Lung microvascular endothelial cell (primary cell): ENCODE data around the gene KIAA0513. TPM values are rescaled to one million over a fixed set of nuclear protein-coding genes. Genes with fewer than 3 reads are reported as not detected.

ENCODE experiments used
- DNase-seq, 2 donors: peaks; one replicate each; pipeline versions ENCODE4 v3.0.0 to v3.0.0-alpha.2; 2010; ENCODE audit warnings: low read depth in 2 of 2
- total RNA-seq: library from RNA; depleted of rRNA; stranded (reverse); fragments of >200 nt; gene quantifications from 2 replicates; pipeline ENCODE4 v1.2.1, GENCODE V29; 2014

Gene KIAA0513
- total RNA-seq, 1 donor from 2014 or later = 20.8 TPM

DNA sequence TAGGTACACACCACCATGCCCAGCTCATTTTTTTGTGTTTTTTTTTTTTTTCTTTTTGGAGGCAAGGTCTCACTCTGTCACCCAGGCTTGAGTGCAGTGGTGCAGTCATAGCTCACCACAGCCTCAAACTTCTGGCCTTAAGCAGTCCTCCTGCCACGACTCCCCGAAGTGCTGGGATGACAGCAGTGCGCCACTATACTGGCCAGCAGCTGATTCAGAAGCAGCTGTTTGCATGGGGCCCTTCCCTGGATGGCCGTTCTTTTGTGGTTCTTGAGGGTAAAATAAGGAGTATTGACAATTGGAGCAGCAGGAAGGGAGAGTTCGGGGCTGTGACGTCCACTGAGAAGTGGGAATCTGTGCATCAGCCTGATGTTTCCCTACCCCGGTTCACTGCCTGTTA, 41.6 kb downstream of the KIAA0513 start:
- no peak for DNase-seq

DNA sequence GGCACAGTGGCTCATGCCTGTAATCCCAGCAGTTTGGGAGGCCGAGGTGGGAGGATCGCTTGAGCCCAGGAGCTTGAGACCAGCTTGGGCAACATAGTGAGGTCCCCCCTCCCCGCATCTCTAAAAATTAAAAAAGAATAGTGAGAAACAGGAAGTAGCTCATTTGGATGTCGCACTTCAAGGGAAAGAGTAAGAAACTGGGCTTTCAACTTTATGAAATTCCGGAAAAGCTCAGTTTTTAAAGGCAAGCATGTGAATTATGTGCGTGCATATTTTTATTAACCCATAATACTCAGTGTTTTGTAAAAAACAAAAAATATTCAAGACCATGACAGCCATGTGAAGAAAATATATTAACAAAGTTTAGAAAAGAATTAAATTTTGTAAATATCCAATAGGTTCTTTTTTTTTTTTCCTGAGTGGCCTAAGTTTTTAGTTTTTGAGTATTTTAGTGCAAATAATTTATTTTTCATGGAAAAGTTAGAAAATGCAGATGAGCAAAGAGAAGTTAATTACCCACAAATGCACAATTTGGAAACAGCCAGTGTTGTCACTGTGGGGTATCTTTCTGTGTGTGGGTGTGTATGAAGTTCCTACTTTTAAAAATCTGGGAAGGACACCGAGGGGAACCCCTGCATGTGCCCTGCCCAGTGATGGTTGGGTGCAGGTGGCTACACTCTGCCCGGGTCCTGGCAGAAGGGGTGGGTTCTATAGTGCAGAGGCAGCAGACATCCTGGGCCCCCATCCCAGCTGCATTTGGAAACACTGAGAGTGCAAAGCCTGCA, 44.7 kb downstream of the KIAA0513 start:
- no peak for DNase-seq

DNA sequence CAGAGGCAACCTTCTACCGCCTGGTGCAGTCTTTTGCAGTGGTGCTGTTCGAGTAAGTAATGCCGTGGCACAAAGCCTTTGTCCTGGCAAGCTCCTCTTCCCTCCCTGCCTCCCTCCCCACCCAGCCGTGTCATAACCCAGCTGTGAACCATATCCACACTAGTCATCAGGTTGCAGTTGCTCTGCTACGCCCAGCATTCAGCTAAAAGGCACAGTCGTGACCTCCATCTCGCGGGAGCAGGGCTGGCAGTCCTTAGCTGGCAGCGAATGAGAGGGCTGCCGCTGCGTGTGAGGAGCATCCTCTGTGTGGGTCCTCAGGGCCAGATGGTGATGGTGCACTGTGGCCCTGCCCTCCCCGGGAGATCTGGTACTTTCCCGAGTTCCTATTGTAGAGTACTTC, 45.4 kb downstream of the KIAA0513 start:
- no peak for DNase-seq

DNA sequence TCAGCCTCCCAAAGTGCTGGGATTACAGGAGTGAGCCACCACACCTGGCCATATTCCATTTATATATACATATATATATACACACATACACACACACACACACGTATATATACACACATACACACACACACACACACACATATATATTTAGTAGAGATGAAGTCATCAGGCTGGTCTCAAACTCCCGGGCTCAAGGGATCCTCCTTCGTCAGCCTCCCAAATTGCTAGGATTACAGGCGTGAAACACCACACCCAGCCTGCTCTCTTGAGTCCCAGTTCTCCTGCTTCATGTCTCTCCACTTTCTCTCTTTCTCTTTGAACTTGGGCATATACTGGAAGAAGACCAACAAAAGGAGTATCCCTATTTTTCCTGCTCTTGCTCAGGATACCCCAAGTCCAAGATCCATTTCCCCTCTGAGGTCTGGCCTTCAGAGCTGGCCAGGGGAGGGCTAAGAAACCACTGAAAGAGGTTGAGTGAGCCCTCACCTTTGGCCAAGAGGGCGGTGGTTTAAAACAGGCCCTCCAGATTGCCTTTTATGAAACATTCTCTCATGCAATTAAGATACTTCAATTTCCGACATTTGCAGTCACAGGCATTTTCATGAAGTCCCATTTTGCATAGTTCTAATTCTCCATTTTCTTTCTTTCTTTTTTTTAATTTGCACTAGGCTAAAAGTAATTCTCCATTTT, 46.8 kb downstream of the KIAA0513 start:
- no peak for DNase-seq

DNA sequence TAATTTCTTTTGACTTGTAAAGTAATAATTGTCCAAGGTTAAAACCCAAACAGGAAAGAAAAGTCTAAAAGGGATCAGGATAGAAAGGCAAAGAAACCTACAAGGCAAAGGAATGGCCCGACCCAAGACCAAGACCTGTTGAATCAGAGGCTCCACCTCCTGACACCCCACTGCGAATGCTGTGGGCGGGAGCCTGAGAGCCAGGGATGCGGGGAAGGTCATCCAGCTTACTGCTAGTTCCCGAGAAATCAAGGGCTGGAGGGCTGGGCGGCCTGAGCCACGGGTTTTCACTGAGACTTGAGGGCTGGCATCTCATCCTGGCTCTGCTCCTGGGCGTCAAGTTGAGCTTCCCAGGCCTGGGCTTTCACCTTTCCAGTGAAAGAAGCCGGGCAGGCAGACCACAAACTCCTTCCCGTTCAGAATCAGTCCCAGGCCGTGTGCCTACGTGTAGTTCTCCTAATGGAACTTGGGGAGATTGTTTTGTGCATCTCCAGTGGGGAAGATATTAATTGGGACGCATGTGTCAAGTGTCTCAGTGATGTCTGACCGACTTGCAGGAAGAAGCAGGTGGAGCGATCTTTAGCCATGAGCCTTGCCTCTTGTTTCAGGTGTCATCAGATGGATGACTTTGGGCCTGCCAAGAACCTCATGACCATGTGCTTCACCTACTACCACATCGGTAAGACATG, 47.8 kb downstream of the KIAA0513 start:
- DNase-seq = no peak

DNA sequence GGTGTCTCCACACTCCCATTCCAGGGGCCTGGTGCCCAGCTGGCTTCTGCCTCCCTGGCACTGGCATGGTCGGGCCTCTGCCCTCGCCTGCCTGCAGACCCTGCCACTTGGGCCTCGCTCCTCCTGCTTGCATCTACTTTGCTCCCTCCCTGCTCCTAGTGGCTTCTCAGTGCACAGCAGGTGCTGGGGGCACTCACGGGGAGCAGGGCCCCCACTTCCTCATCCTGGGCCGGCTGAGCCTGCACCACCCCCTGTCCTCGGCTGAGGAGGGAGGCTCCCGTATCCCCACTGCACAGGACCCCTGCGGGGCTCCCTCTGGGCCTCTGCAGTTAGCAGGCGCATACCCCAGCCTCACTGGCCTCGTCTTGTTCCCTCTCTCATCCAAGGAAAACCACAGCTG, 49.4 kb downstream of the KIAA0513 start:
- DNase-seq = no peak

DNA sequence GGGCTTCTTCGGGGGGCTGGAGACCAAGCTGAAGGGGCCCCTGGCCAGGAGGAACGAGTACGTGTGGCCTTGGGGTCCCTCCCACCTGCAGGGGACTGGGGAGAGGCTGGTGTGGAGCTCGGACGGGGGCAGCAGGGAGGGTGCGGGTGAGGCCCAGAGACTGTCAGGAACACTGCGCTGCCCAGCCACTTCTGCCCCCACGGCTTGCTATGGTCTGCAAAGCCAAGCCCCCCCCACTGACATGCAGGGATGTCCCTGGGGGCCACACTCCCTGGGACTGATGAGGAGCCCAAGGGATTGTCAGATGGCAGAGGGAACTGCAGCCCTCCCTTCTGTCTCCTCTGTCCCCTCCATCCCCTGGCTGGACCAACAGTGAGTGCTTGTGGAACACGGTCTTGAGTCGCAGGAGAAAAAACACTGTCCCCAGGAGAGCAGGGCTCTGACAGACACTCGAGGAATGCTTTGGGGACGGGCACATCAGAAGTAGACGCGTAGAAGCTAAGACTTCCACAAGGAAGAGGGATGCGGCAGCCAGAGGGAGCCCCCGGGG, 50.1 kb downstream of the KIAA0513 start:
- no peak for DNase-seq

DNA sequence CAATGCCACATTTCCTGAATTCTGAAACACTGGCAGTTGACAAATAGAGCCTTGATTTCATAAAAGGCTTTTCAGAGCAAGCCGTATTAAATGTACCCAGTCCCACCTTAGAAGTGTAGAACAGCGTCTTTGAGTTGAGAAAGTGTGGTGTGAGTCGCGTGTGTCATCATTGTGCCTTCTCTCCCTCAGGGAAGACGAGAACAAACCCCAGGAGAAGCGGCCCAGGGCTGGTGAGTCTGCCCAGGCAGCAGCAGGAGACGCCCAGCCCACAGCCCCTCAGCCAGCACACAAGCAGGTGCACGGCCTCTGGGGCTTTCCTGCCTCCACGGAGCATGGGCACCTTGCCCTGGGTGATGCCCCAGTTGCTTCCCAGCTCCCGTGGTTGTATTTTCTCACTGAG, 50.6 kb downstream of the KIAA0513 start:
- DNase-seq = no peak

DNA sequence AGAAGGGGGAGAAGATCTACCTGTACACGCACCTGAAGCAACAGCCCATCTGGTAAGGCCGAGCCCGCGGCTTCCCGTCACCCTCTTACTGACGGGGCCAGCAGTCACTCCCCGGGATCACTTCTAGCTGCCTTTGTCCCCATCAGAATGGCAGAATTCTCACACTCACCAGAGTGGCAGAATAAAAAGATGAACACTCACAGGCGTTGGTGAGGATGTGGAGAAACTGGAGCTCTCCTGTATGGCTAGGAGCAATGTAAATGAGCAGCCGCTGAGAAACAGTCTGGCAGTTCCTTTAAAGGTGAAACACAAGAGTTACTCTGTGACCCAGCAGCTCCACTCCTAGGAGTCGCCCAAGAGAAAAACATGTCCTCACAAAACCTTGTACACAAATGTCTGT, 51.4 kb downstream of the KIAA0513 start:
- DNase-seq = no peak

DNA sequence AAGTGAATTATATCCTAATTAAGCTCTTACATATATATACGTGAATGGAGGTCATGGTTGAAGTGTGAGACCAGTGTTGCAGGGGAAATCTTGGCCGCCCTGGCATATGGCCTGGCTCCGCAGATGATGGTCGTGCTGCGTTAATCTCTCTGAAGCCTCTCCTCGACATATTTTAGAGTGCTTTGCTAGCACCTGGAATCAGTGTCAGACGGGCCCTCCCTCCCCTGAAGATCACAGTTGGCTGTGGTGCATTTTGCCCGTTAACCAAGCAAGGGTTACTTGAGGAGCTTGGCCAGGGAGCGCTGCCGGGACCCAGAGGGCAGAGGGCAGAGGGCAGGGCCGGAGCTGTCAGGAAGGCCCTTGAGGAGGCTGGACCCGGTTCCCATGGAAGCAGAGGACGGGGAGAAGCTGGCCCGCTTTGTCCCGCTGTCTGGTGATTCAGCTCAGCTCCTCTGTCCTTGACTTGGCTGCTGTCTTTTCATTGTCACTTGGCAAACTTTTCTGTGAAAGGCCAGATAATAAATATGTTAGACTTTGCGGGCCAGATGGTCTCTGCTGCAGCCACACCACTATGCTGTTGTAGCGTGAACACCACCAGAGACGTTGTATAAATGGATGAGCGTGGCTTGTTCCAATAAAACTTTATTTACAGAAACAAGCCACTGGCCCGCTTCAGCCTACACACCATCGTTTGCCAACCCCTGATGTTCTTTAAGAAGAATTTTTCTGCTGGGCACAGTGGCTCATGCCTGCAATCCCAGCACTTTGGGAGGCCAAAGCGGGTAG, 52.4 kb downstream of the KIAA0513 start:
- no peak for DNase-seq

DNA sequence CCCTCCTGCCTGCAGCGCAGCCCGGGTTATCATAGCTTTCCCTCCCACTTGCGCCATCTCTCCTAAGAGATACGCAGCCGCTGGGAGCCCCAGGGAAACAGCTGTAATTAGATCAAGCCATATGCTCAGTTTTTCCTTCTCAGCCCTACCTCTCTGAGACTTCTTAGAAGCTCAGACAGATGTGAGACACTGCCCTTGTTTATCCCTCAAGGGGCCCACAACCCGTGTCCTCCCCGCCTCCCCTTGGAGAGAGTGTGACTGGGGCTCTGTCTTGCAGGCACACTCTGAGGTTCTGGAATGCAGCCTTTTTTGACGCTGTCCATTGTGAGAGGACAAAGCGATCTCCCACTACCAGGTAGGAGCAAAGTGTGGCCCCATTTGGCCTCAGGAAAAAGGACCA, 53.4 kb downstream of the KIAA0513 start:
- DNase-seq = no peak

DNA sequence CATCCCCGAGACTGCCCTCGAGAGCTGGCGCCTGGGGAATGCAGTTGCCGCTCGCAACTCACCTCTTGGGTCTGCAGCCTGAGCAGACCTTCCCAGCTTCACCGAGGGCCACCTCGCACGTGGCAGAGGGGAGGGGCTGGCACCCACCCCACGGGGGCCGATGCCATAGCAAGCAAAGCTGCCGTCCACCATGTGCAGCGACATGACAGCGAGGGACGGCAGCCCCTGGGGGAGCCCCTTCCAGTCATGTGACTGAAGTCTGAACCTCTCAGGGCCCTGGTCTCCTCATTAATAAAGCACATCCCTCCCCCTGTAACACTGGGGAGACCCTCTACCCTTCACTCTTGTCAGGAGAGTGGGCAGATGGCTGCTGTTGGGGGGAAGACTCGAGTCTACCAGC, 54.2 kb downstream of the KIAA0513 start:
- DNase-seq = no peak

DNA sequence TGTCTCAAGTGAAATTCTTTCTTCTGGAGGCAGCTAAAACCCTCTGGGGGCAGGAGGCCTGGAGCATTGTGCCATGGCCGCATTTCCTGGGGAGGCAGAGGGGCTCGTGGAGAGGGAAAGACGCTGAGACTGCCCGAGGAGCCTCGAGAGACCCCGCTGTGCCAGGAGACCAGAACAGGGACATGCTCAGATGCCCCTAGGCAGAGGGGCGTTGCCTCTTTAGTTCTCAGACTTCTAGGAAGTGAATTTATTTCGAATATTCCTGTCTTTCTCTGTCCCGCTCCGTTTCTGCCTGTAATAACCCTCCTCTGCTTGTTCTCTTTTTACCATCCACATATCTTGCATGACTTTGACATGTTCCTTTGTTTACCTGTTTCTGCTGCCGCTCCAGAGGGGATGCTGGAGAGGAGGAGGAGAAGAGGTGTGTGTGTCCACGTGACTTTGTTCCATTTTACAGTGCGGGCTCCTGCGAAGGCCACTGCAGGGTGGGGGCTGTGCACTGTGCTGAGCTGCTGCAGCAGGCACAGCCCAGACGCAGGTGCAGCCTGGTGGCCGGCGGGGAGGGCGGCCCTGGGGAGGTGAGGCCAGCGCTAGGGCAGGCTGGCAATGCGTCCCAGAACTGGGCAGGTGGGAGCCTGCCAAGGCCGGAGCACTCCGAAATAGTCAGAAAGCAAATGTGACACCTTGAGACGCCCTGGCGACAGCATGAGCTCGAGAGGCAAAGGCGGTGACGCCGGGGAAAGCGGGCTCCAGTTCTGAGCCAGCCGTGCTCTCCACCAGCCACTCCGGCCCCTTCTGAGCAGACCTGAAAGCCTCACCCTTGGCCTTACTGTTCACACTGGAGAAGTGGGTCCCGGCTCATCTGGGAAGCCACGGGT, 54.8 kb downstream of the KIAA0513 start:
- no peak for DNase-seq

DNA sequence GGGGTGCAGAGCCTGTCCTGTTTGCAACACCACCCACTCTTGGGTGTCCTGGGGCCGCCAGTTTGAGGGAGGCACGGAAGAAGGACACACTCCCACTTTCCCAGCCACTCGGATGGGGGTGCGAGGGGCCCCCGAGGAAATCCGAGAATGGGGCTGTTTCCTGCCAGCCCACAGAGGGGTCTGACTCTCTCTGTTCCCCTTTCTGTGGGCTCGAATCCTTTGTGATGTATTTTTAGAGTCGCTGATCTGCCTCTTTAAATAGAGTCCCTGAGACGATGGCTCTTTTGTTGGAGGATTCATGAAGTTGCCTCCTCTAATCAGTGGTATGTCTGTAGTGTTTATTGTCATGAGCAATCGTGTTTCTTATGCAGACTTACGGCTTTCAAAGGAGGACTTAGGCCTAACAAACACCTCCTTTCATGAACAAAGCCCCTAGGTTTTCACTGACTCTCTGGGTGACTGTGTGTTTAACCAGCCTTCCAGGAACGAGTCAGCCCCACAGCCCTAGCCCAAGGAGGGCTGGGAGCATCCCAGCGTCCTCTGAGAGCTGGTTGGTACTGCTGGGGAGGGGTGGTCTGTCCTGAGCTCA, 55.5 kb downstream of the KIAA0513 start:
- DNase-seq = no peak

DNA sequence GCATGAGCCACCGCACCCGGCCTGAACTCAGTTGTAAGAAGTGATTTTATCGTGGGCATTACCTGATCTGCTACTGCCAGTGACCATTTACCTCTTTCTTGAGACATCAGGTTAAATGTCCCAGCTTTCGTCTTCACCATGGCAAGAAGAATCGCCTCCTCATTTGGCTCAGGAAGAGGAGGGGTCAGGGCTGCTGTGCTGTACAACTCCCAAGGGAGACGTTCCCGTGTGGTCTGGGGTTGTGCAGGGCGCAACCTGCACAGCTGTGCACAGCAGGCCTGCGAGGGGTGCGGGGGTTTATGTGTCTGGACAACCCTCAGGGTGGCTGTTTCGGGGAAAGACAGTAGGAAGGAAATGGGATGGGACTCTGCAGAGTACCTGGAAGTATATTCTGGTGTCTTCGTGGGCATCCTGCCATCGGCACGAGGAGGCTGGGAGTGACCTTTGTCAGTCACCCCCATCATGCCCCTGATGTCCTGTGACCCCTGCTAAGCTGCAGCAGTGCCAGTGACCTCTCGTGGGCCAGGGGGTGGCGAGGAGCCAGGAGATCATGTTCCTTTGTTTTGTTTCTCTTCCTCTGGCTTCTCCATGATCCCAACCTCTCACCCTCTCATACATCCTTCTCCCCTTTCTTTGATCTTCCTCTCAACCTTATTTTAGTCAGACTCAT, 57.4 kb downstream of the KIAA0513 start:
- no peak for DNase-seq

DNA sequence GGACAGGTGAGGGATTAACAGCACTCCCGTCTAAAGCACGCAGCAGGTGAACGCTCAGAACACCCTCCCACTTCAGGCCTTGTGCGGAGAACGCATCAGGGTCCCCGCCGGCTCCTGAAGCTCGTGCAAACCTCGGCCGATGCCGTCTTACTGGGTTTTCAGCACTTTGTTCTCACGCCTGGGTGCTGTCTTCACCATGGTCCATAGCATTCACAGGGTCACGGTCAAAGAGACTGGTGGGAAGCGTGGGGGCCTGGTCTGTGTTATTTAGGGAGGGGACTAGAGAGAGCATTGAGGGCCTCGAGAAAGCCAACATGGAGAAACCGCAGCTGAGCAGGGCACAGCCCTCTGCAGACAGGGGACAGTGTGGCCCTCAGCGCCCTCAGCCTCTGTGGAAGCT, 58.1 kb downstream of the KIAA0513 start:
- no peak for DNase-seq

DNA sequence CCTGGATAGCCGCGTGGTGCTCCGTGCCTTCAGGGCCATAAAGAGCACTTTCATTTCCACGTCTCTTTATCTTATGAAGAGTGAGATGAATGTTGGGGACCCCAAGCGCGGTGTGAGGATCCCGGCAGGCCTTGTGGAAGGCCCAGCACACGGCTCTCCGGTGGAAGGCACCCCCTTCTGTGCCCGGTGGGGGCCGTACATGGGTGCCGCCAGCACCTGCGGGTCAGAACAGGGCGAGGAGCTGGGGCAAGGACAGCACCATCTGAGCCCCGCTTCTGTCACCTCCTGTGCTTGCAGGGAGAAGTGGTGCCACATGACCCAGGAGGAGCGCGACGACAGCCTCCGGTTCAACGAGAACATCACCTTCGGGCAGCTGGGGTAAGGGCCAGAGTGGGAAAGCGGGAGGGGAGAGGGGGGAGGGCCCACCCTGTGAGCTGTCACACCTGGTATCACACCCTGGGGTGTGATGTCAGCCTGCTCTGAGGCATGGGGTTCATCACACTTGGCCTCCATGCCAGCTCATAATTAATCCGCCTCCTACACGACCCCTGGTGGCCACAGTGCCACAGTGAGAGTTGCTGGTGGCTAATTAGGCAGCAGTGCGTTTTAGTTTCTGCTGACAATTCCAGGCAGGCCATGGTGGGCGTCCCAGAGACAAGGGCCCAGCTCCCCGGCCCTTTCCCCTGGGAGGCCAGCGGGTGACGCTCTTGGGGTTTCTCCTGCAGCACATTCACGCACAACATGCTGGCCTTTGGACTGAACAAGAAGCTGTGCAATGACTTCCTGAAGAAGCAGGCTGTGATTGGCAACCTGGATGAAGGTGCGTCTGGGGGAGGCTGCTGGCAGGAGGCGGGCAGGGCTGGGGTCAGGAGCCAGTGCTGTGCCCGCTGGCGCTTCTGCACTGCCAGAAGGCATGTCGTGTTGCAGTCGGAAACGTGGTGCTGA, 59.0 kb downstream of the KIAA0513 start:
- DNase-seq = peak; percentile 68 to 77

DNA sequence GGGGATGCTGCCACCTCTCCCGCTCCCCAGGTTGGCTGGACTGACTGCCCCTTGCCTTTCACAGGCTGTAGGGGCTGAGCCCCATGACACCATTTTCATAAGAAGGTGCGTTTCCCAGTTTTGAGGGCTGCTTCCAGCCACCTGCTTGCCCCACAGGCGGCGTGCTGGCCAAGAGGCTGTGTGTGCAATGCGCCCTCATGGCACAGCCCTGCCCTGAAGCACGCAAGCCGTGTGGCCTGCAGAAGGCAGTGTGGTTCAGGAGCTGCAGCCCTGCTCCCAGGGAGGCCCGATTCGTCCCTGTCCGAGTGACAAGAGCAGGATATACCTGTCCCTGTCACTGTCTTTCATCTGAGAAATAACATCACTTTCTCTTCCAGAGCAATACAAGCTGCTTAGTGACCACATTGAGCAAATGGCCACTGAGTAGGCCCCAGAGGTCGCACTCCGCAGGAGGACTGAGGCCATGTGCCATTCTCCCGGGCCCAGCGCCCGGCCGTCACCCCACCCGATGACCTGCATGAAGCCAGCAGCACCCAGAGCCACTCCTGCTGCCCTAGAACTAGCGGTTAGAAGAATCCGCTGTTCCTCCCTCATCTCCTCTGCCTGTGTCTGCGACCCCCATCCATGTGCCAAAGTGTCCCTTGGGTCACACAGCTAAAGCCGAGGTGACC, 60.4 kb downstream of the KIAA0513 start:
- DNase-seq = no peak
